Omental fat pad (tissue), 4 donors: ENCODE measurements around the gene EPS8. TPM values are rescaled to one million over a fixed set of nuclear protein-coding genes. Genes with fewer than 3 reads are reported as not detected.

Source experiments
- ATAC-seq: fragments of 150-250 bp; one replicate; pipeline ENCODE4 v1.9.1; 2016; ENCODE audit warnings: mild to moderate bottlenecking, moderate library complexity; ENCODE audit not compliant: low FRiP score
- DNase-seq: peaks from one replicate; pipeline ENCODE4 v3.0.0-alpha.2; 2019; ENCODE audit warnings: low spot score
- CTCF ChIP-seq, 3 donors: fragments of 450-650 bp; IDR thresholded peaks; one replicate each; pipeline ENCODE4 v1.5.1; 2016 to 2017; ENCODE audit warnings: antibody characterized with exemption in 3 of 3, mild to moderate bottlenecking in 3 of 3, moderate library complexity in 2 of 3
- total RNA-seq, 4 donors: library from RNA; depleted of rRNA; stranded (reverse); fragments of >200 nt; gene quantifications; one replicate each; pipeline ENCODE4 v1.1.0, GENCODE V29; 2016

The EPS8 gene
- total RNA-seq, 4 donors from 2014 or later = 181 to 354 (median 226) TPM

- ATAC-seq (no peak), DNase-seq (no peak)
- TF ChIP-seq CTCF (IDR thresholded peaks at IDR 0.05) = no peak
Measured at GRCh38 chr12:15646581-15646980, 142.6 kb downstream of the EPS8 start.

- no peak for TF ChIP-seq CTCF (IDR thresholded peaks at IDR 0.05)
- DNase-seq = no peak
- no peak for ATAC-seq
Measured at GRCh38 chr12:15644700-15645099, 144.5 kb downstream of the EPS8 start.

- DNase-seq = no peak
- no peak for TF ChIP-seq CTCF (IDR thresholded peaks at IDR 0.05)
- ATAC-seq = no peak
Measured at GRCh38 chr12:15638231-15638630, 151.0 kb downstream of the EPS8 start.

GRCh38 chr12:15636060-15636890 lies 152.9 kb downstream of the EPS8 start:
- no peak for TF ChIP-seq CTCF (IDR thresholded peaks at IDR 0.05)
- DNase-seq (no peak), ATAC-seq (no peak)

GRCh38 chr12:15634010-15634683 lies 155.0 kb downstream of the EPS8 start:
- DNase-seq (no peak), ATAC-seq (no peak)
- TF ChIP-seq CTCF (IDR thresholded peaks at IDR 0.05) = no peak

GRCh38 chr12:15633201-15633600 lies 156.0 kb downstream of the EPS8 start:
- DNase-seq = no peak
- TF ChIP-seq CTCF (IDR thresholded peaks at IDR 0.05) = no peak
- no peak for ATAC-seq

- no peak for ATAC-seq
- no peak for DNase-seq
- TF ChIP-seq CTCF (IDR thresholded peaks at IDR 0.05) = no peak
Measured at GRCh38 chr12:15632708-15633107, 156.5 kb downstream of the EPS8 start.
